ENCODE results near the gene PALLD.

Gene PALLD

DNA sequence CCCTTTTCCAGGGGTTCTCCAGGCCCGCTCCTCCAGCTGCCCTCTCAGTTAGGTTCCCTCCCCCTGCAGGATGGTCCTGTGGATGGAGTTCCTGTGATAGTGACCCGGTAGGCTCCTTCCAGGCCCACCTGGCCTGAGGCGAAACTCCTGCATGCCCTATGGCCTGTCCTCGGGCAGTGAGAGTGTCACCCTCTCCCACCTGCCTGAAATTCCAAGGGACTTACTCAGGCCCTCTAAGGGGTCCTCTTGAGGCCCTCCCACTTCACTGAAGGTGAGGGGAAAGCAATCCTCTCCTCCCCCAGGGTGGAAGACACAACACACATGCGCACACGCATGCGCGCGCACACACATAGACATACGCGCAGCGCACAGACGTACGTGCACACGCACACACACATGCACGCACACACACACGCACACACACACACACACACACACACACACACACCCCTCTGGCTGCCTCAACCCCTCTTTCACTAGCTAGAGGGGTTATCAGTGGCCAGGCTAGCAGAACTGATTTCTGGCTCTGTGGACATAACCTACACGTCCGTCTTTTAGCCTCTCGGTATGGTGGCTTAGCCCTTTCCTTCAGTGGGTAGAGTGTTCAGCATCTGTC, 297.3 kb downstream of the PALLD start:
- Histone ChIP-seq H3K27ac (no peak overlapping the region), H3K4me3 (no peak overlapping the region)
- DNase-seq (ENCODE audit: low spot score): peak; percentile 41
- TF ChIP-seq CTCF (IDR thresholded peaks at IDR 0.05): no peak

DNA sequence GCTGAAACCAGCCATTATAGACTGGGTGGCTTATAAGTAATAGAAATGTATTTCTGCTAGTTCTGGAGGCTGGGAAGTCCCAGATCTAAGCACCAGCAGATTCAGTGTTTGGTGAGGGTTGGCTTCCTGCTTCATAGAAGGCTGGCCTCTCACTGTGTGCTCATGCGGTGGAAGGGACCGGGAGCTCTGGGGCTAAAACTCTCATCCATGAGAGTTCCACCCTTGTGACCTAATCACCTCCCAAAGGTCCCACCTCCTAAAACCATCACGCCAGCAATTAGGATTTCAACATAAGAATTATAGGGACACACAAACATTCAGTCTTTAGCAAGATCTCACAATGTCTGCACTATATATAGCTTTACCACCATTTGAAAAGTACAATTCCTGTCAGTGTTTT, 298.0 kb downstream of the PALLD start:
- TF ChIP-seq CTCF (IDR thresholded peaks at IDR 0.05): no peak
- Histone ChIP-seq H3K4me3 (no peak overlapping the region), H3K27ac (no peak overlapping the region)
- peak; percentile 17 for DNase-seq (ENCODE audit: low spot score)

- TF ChIP-seq CTCF (IDR thresholded peaks at IDR 0.05): no peak
- Histone ChIP-seq H3K27ac (no peak overlapping the region), H3K4me3 (no peak overlapping the region)
- no peak for DNase-seq (ENCODE audit: low spot score)
Measured at GRCh38 chr4:168795346-168795745, 298.5 kb downstream of the PALLD start.

GRCh38 chr4:168796362-168797106, 299.7 kb downstream of the PALLD start:
- H3K27ac ChIP-seq: peak overlapping the region in 1 of 2 donors; percentile 3
- no peak overlapping the region for H3K4me3 ChIP-seq
- no peak for TF ChIP-seq CTCF (IDR thresholded peaks at IDR 0.05)
- DNase-seq (ENCODE audit: low spot score): peak; percentile 53

DNA sequence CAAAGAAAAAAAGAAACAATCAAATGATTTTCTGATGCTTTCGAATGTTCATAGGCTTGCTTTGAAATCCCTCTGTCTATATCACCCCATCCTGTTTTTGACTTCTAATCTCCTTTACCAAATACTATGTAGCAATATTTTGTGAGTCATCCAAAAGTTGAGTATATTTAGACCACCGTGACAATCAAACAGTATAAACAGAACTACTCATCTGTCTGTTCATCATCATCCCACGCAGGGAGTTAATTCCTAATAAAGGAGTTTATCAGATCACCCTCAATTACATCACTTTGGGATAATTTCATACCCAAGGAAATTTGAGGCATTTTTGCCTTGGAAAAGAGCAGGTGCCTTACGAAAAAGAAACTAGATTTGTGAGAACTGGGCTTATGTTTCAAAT, 300.3 kb downstream of the PALLD start:
- Histone ChIP-seq H3K4me3 (no peak overlapping the region), H3K27ac (peak overlapping the region in 1 of 2 donors; percentile 13)
- no peak for TF ChIP-seq CTCF (IDR thresholded peaks at IDR 0.05)
- no peak for DNase-seq (ENCODE audit: low spot score)

- TF ChIP-seq CTCF (IDR thresholded peaks at IDR 0.05): no peak
Measured at GRCh38 chr4:168797738-168798375, 301.0 kb downstream of the PALLD start.

More at GRCh38 chr4:168797738-168798375, 301.0 kb downstream of the PALLD start:
- DNase-seq (ENCODE audit: low spot score): no peak
- Histone ChIP-seq H3K4me3 (no peak overlapping the region), H3K27ac (peak overlapping the region in 1 of 2 donors; percentile 13)

Measured in coronary artery (tissue), 2 donors.